GM19438 (cell line): ENCODE results near the gene DYRK1A.

Experiments
- ATAC-seq: cut with Tn5 transposase; IDR thresholded peaks from one replicate; pipeline ENCODE4 v1.9.1; 2021; ENCODE audit warnings: low read depth; ENCODE audit not compliant: unreplicated experiment

The DYRK1A gene

DNA sequence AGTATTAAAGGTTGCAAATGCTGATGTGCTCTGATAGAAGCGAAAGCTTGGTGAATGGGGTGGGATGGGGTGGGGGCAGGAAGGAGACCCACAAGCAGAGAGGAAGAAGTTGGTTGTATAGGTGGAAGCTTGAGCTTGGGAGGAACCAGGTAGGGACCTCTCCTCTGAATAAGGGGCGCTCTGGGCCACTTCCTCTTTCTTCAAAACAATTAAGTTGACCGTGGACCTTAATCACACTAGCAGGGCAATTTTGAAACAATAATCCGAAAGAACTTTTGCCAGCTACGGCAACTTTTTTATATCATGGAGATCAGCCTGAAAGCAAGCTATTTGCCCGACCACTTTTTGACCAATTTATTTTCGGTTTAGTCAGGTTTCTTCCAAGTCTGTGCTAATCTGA is 1.9 kb upstream of the DYRK1A start:
- no peak for ATAC-seq

DNA sequence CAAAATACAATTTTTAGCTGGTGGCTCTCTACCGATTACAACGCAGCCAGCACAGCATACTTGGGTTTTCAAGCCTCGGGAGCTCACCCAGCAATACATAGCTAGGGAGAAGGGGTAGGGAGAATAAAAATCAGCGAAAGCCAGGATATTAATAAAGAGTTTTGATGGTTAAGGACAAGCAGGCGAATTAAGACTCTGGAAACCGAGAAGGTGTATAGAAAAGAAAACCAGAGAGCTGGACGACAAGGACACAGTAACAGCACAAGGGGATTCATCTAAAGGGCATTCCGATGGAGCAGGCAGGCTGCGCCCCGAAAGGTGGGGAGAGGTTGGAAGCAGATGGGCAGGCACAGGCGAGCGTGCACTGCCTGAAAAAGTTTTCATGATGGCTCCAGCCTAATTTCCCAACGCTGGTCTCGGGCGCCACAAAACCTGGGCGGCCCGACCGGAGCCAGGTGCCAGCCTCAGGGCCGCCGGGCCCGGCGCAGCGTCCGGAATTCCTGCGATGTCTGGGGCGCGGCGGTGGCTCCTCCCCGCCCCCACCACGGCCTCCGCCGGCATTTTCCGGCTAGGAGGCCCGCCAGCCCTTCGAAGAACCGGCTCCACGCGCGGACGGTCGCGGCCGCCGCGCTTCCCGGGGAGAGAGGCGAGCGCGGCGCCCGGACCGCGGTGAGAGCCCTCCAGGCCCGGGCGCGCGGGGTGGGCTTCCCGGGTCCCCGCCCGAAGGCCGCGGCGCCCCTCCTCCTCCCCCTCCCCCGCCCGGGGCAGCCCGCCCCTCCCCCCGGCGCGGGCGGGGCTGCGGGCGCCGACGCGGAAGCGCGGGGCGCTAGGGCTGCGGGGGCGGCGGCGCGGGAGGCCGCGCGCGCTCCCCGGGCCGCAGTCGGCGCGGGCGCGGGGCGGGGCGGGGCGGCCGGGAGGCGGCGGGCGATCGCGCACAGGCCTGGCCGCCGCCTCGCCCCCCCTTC is 774 bp upstream of the DYRK1A start:
- peak; percentile 20 for ATAC-seq

DNA sequence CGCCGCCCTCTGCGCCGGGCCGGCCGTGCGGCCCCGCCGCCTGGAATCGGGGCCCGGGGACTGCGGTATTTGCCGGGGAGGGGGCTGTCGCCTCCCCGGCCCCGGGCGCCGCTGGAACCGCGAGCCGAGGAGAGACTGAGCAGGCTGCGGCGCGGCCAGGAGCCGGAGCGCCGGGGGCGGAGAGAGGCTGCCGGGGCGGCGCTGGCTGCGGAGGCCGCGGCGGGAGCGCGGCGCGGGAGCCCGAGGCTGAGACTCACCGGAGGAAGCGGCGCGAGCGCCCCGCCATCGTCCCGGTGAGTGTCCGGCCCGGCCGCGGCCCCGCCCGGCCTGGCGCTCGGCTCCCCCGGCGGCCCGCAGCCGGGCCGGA is 746 bp downstream of the DYRK1A start:
- ATAC-seq = no peak

DNA sequence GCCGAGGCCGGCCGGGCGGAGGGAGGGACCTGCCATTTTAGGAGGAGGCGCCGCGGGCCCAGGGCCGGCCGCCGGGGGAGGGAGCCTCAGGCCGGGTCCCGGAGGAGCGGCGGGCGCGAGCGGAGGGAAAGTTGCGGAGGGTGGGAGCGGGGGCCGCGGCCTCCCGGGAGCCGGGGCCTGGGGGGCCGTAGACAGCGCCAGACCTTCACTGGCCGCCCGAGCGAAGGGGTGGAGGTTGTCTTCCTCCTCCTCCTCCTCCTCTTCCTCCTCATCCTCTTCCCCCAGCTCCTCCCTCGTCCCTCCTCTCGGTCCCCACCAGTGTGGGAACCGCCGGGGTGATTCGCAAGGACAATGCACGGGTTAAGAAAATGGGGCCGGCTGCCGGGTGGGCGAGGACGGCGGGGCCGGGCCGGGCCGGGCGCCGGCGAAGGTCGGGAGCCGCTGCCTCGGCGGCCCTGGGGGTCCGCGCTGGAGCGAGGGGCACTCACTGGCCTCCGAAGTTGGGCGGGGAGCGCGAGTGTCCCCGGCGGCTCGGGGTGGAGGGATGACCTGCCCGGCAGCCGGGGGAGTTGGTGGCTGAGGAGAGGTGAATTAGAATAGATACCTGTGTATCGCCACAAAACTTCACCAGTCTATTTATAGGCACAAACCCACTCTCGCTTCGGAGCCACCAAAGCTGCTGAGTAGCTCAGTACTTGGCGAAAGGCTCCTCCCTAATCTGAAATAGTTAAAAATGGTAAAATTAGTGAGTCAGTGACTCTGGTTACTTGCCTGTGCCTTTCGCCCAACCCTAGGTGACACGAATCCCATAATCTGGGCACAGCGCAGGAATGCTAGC is 1.3 kb downstream of the DYRK1A start:
- ATAC-seq = no peak

DNA sequence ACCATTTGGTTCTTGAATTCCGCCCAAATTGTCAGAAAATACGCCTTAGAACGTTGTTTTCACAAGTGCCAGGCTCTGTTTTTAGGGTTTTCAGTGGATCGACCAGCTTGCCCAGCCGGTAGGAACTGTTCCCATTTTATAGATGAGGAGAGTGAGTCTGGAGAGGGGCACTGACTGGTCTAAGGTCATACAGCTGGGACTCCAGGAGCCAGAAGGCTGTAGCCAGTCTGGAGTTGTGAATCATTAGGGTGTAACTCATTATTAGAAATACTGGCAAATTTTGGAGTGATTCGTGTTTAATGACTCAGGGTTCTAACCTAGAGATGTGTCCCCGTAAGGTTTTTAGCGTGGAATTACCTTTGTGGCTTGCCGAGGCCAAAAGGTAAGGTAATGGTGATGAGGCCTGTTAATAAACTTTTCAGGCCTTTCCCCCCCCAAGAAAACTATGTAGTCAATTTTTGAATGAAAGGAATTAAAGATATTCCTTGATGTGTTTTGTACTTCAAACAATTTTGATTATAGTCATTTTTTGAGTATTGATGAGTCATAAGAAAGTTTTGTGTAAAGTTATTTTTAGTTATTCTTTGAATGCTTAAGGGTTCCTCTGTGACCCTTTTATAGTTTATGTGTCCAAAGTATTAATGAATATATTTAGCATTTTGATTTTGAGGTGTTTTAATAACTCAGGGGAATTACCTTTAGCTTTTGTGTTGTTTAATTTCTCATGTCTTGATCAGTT is 2.1 kb downstream of the DYRK1A start:
- no peak for ATAC-seq

DNA sequence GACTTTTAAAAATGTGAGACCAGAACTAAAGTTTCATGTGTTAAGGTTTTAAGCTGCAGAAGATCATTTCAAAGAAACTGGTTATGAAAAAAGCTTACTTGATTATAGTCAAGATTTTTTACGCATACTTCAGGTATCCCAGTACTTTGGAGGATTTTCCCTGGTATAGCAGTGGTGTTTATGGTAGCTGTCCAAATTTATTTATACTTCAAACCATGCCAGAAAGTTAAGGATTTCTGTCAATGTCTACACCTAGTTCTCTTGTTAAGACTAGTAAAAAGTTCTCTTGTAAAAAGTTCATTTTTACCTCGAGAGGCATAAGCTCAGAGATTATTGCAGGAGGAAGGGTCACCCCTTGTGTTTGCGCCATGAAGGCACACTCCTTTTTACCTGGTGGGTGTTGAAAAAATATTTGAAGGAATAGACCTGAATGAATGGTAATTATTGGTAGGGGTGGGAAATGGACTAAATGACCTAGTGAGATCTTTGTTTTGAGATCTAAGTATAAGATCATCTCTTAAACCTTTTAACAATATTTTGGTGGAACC is 2.8 kb downstream of the DYRK1A start:
- no peak for ATAC-seq

DNA sequence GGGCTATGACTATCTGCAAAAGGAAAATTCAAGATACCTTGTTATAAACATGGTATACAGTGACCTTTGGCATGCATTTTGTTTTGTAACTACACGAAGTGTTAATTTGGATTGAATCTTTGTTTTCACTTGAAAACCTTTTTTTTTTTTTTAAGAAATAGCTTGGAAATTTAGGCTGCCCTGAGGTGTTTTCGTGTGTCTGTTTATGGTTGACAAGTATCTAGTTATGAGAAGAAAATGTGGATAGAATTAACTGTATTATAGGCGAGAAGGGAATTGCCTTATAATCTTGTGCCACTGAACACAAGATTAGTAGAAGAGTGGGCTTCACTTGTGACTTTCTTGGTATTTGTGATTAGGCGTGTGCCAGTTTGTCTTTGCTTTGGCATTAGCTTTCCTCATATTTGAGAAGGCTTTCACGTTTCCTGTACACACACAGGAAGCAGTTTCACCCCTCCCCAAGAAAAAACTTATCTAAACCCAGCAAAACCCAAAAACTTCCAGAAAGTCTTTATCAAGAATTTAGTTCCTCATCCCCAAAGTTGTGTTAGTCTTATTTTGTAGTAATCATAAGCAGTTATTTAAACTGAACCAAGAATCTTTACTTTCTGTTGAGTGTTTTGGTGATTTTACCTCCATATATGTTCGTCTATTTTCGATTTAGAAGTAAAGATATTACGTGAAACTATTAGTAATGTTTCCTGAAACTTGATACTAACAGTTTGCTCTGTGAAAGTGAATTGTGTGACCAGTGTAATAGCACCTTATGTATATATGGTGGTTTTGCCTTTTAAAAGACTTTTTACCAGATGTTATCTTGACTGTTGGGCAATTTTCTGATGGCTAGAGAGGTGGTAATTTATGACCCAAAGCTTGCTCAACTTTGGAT is 3.8 kb downstream of the DYRK1A start:
- ATAC-seq = no peak

DNA sequence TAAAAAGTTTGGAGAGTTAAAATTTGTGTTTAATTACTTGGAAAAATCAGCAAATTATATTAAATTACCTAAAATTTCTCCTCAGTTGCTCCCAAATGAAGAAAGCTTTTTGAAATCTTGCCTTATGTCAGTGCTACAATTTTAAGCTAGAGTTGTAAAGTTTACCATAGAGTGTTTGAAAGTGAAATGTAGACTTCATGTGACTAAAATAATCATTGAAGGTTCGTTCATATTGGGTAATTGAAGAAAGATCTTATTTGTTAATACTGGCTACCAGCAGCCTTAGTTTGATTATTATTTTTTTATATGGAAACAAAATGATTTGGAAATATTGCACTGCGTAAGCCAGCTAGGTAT is 4.4 kb downstream of the DYRK1A start:
- no peak for ATAC-seq

DNA sequence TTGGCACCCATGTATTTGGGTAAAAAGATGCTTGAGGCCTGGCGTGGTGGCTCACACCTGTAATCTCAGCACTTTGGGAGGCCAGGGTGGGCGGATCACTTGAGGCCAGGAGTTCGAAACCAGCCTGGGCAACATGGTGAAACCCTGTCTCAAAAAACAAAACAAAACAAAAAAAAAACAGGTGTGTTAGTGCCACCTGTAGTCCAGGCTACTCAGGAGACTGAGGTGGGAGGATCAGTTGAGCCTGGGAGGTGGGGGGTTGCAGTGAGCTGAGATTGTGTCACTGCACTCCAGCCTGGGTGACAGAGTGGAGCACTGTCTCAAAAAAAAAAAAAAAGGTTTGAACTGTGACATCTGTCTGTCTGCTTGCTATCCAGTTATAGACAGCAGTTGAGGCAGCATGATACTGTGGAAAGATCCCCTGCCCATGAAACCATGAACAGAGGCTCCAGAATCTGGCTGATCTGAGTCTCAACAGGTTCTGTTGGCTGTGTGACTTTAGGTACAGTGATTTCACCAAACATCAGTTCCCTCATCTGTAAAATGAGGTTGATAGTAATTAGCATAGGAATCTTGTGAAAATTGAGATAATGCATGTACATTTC is 5.7 kb downstream of the DYRK1A start:
- ATAC-seq = no peak

DNA sequence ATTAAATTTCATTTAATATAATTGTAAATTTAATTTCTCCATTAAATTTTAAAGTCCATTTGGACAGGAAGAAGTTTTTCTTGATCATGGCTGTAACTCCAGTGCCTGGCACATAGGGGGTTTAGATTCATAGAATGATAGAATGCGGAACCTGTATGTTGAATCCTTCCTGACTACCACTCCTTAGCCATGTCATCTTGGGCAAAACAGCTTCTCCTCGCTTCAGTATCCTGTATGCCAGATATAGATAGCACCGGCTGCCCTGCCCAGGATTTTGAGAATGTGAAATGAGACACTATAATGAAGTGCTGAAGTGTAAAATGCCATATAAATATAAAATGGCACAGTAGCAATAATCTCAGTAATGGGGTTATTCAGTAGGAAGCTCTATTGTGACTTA is 6.4 kb downstream of the DYRK1A start:
- ATAC-seq = no peak

DNA sequence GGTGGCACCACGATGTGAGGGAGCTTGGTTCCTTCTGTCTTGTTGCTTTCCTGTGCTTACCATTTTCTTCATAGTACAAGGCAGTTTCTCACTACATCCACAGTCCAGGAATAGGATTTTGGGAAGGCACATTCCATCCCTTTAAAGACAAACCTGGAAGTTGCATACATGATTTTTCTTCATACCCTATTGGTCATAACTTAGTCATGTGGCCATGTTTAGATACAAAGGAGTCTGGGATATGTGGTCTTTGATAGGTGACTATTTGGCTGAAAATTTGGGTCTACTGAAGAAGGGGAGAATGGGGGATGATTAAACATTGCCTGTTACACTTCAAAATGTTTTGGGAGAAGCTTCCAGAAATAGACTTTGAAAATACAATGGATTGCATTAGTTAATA is 7.0 kb downstream of the DYRK1A start:
- no peak for ATAC-seq

DNA sequence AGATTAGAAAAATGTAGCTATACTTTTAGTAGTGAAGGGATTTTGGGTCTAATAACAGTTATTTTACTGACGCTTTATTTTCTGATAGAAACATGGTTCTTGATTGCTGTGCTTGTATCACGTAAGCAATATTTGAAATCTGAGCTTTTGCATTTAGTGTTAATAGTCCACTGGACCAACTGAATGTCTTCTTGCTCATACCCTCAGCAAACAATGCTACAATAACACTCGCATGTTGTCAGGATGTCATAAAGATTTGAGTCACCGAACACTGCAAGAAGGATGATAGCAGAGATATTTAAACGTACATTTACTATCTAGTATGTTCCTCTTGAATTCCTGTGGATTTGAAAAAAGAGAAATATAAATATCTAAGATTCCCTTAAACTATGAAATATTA is 7.5 kb downstream of the DYRK1A start:
- no peak for ATAC-seq

DNA sequence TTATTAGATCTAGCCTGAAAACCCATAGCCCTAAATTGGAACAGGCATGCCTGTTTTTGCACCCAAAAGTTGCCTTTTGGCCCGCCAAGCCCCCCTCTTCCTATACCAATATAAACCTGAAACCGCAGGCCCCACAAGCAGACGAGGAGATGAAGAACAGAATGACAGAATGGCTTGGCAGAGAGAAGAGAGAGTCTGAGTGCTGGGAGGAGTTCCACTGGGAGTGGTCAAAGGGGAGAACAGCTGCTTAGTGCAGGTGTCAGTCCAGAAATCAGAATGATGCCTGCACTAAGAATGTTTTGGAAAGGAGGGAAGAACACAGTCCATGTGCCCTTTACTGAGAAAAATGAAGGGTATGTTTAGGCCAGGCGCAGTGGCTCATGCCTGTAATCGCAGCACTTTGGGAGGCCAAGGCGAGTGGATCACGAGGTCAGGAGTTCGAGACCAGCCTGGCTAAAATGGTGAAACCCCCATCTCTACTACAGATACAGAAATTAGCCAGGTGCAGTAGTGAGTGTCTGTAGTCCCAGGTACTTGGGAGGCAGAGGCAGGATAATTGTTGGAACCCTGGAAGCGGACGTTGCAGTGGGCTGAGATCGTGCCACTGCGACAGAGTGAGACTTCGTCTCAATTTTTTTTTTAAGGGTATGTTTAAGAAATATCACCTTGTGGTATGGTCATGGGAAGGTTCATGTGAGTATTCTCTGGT is 9.4 kb downstream of the DYRK1A start:
- no peak for ATAC-seq

DNA sequence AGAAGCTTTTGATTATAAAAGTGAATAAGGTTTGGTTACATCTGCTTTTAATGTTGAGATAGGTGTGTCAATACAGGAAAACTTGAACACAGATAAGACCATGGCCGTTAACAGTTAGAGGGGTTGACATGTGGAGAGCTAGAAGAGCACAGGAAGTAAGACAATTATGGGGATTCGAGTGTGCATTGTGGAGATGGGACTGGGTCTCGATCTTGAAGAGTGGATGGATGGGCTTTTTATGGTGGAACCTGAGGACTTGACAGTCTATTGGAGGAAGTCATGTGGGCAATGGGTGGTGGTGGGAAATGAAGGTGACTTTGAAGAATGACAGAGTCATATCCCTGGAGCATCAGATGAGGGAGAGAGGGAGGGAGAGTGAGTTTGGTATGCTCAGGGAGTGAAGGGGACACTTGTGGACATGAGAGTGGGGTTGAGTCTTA is 12.1 kb downstream of the DYRK1A start:
- ATAC-seq = no peak

DNA sequence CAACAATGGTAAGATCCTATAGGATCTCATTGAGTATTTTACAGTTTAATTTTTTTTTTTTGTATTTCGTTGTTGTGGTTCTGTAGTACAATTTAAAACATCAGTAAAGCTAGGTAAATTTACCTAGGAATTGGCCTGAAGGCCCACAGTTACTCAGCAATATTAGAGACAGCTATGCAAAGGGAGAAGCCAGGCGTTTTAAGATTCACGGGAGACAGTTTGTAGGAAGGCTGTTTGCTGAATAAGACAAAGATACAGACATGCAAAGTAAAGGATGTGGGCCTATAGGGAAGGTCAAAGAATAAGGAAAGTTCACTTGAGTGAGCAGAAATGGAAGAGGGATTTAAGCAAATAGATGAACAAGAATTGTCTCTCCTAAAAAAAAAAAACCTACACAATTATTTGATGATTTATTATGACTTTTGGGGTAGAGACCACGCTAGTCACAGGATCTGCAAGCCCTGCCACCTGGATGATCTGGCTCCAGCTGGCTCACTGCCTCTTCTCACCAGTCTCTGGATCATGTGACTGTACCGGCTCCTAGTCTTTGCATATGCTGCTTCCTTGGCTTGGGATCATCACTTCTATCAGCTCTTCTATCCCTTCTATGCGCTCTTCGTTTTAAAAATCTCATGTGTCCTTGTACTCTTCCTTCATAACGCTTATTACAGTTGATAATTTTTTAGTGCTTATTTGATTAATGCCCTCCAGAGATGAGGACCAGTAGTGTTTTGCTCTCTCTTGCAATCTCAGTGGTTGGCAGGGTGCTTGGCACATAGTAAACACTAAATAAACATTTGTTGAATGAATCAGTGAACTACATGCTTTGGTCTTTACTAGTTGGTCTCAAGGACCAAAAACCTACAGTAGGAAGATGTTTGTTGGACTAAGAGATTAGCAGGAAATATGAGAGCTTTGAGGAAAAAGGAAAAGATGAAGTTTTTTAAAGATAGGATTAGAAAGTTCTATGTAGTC is 14.1 kb downstream of the DYRK1A start:
- ATAC-seq = no peak

DNA sequence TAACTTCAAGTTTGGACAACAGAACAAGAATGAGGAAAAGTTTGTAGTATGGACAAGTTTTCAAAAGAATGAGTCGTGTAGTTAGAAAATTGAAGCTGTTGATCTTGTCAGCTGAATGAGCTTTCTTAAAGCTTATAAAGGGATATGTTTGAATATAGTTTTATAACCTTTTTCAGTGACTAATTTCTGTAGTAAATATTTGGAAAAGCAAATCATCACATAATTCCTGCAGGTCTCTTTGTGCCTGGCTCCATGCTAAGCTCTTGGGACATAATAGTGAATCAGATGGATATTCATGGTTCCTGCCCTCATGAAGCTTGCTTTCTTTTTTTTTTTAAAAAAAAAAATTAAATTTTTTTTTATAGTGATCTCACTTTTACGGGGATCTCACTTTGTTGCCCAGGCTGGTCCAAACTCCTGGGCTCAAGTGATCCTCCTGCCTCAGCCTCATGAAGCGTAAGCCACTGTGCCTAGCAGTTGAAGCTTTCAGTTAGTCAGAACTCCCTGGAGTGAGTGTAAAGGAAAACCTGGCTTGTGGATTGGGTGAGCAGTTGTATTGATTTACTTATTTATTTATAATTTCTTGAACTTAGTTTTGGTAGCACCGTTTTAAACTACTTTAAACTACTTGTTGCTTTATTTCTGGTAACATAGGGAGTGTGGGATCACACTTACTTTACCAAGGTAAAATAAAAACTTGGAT is 15.5 kb downstream of the DYRK1A start:
- ATAC-seq = no peak

DNA sequence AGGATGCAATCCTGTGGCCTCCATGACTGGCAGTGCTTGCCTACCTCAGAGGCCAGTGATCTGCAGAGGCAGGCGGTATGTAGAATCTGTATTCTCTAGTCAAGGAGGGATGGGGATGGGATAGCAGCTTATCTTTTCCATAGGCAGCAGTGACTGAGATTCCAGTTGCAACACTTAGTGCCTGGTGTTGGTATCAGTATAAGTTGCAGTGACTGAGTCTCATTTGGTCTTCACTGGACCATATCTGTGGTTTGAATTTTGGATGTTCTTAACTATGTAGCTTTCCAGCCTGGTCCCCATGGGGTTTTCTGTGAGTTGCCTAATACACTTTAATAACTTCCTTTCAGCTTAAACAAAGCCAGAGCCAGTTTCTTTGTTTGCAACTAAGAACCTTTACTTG is 16.5 kb downstream of the DYRK1A start:
- ATAC-seq = no peak
